OCI-LY3 (cell line): ENCODE measurements around the gene RDX.
A peak's percentile ranks its signal among the peaks of the same experiment; 100 is the strongest.

Experiments used
- H2AFZ ChIP-seq: fragments of 200-600, 300-600 bp; shearing (Covaris generic); 2 replicates; pipeline ENCODE4 v1.6.0; 2014; ENCODE audit warnings: antibody characterized with exemption, low read depth, low read length
- H3K27ac ChIP-seq: fragments of 200-600, 300-600 bp; sonication (generic); 2 replicates; pipeline ENCODE4 v1.5.1; 2014; ENCODE audit warnings: mild to moderate bottlenecking, low read length, moderate library complexity, mixed read lengths
- H3K27me3 ChIP-seq: fragments of 200-600, 300-600 bp; sonication (generic); 2 replicates; pipeline ENCODE4 v1.6.1; 2014; ENCODE audit warnings: low read depth, low read length, mixed read lengths
- H3K36me3 ChIP-seq: fragments of 200-600, 300-600 bp; sonication (generic); replicated peaks from 2 replicates; pipeline ENCODE3; 2014; ENCODE audit warnings: low read depth, low read length, mixed read lengths
- H3K4me1 ChIP-seq: fragments of 300-600, 200-600 bp; sonication (generic); 2 replicates; pipeline ENCODE4 v1.6.1; 2014; ENCODE audit warnings: low read length, mixed read lengths
- H3K4me2 ChIP-seq: fragments of 200-600, 300-600 bp; sonication (generic); 2 replicates; pipeline ENCODE4 v1.6.1; 2014; ENCODE audit warnings: low read length, mixed read lengths
- H3K4me3 ChIP-seq: fragments of 300-600, 200-600 bp; sonication (generic); 2 replicates; pipeline ENCODE4 v1.5.1; 2014; ENCODE audit warnings: antibody characterized with exemption, mild to moderate bottlenecking, low read length, moderate library complexity
- H3K79me2 ChIP-seq: fragments of 300-600, 200-600 bp; shearing (Covaris generic); 2 replicates; pipeline ENCODE4 v1.6.1; 2014; ENCODE audit warnings: mild to moderate bottlenecking, low read length, mixed read lengths
- H3K9ac ChIP-seq: fragments of 300-600, 200-600 bp; shearing (Covaris generic); 2 replicates; pipeline ENCODE4 v1.6.0; 2014; ENCODE audit warnings: mild to moderate bottlenecking, low read length, moderate library complexity
- H3K9me3 ChIP-seq: fragments of 200-600, 300-600 bp; shearing (Covaris generic); 2 replicates; pipeline ENCODE4 v1.6.1; 2014; ENCODE audit warnings: low read length, mixed read lengths; ENCODE audit not compliant: insufficient read depth
- H4K20me1 ChIP-seq: fragments of 200-600, 300-600 bp; sonication (generic); 2 replicates; pipeline ENCODE4 v1.6.1; 2016; ENCODE audit warnings: low read length, mixed read lengths; ENCODE audit not compliant: insufficient read depth
- EZH2phosphoT487 ChIP-seq: fragments of 200-600 bp; shearing (Covaris generic); IDR thresholded peaks from 2 replicates; pipeline ENCODE4 v1.6.1; 2018; ENCODE audit warnings: antibody characterized with exemption, mixed run types, low read depth
- TF ChIP-seq, protein P1 (sequence below): fragments of 200-600, 300-600 bp; sonication (generic); IDR thresholded peaks from 2 replicates; pipeline ENCODE4 v1.5.1; 2014; ENCODE audit warnings: antibody characterized with exemption, low read length, low read depth

RDX gene

DNA sequence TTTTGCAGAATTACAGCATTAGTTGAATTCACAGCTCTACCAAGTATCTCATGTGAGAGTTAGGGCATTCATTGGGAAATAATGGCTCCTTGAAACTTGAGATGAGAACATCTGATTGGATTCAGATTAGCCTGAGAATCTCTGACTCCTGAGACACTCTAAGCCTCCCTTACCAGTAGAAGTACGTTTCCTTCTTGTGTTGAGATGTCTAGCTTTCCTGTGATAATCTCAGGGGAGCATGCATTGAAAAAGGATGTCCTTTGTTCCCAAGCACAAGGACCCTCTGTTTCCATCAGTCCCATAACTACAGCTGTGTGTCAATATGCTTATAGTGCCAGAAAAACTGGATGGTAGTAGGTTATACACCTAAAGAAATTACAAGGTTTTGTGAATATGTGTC, 35.2 kb upstream of the RDX start:
- Histone ChIP-seq H4K20me1 (no peaks in the 10 kb centered on the region), H3K9me3 (no peaks in the 10 kb centered on the region), H3K79me2 (no peaks in the 10 kb centered on the region), H3K36me3 (peaks cover 11% of the 10 kb centered on the region), H2AFZ (no peak overlapping the region), H3K27ac (no peak overlapping the region), H3K4me3 (no peak overlapping the region), H3K4me2 (no peak overlapping the region), H3K4me1 (peaks cover 18% of the 10 kb centered on the region), H3K9ac (no peak overlapping the region), H3K27me3 (no peaks in the 10 kb centered on the region)
- TF ChIP-seq, protein P1, sequence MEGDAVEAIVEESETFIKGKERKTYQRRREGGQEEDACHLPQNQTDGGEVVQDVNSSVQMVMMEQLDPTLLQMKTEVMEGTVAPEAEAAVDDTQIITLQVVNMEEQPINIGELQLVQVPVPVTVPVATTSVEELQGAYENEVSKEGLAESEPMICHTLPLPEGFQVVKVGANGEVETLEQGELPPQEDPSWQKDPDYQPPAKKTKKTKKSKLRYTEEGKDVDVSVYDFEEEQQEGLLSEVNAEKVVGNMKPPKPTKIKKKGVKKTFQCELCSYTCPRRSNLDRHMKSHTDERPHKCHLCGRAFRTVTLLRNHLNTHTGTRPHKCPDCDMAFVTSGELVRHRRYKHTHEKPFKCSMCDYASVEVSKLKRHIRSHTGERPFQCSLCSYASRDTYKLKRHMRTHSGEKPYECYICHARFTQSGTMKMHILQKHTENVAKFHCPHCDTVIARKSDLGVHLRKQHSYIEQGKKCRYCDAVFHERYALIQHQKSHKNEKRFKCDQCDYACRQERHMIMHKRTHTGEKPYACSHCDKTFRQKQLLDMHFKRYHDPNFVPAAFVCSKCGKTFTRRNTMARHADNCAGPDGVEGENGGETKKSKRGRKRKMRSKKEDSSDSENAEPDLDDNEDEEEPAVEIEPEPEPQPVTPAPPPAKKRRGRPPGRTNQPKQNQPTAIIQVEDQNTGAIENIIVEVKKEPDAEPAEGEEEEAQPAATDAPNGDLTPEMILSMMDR: no peak
- no peak for TF ChIP-seq EZH2phosphoT487

DNA sequence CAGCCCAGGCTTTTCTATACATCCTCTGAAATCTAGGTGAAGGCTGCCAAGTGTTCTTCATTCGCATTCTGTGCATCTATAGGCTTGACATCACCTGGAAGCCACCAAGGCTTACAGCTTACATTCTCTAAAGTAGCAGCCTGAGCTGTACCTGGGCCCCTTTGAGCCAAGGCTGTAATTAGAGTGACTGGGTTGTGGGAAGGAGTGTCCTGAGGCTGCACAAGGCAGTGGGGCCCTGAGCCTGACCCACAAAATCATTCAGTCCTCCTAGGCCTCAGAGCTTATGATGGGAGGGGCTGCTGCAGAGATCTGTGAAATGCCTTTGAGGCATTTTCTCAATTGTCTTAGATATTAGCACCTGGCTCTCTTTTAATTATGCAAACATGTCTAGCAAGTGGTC, 33.0 kb upstream of the RDX start:
- H3K9me3 ChIP-seq: no peaks in the 10 kb centered on the region
- no peaks in the 10 kb centered on the region for H3K79me2 ChIP-seq
- peak overlapping the region; percentile 78 for H3K4me2 ChIP-seq
- no peak overlapping the region for H3K9ac ChIP-seq
- peaks cover 11% of the 10 kb centered on the region for H3K36me3 ChIP-seq
- no peak overlapping the region for H2AFZ ChIP-seq
- no peak for TF ChIP-seq EZH2phosphoT487
- TF ChIP-seq, protein P1: no peak
- H3K4me1 ChIP-seq: peaks cover 18% of the 10 kb centered on the region
- no peak overlapping the region for H3K27ac ChIP-seq
- H4K20me1 ChIP-seq: no peaks in the 10 kb centered on the region
- no peak overlapping the region for H3K4me3 ChIP-seq
- H3K27me3 ChIP-seq: no peaks in the 10 kb centered on the region

DNA sequence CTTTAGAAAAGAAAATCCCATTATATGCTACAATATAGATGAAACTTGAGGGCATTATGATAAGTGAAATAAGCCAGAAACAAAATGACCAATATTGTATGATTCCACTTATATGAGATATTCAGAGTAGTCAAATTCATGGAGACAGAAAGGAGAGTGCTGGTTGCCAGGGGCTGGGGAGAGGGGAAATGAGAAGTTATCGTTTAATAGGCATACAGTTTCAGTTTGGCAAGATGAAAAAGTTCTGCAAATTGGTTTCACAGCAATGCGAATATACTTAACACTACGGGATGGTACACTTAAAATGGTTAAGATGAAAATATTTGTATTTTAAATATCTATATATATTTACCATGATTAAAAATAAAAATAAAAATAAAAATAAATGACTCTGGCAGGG, 31.1 kb upstream of the RDX start:
- Histone ChIP-seq H2AFZ (no peak overlapping the region), H3K4me3 (peak overlapping the region; percentile 77), H3K4me2 (peak overlapping the region; percentile 67)

DNA sequence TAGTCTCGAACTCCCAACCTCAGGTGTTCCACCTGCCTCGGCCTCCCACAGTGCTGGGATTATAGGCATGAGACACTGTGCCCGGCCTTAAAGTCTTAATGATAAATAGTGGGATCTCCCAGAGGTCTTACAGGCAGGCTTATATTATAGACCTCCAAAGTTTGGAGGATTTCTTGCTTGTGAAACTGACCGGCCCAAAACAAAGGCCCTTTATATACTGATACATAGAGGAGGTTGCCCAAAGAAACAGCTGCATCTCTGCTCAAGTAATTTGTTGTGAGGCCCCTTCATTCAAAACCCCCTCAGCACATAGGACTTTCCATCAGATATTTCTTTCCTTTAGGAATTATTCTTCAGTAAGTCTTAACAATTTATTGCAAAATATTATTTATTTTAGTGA, 27.4 kb upstream of the RDX start:
- H3K27me3 ChIP-seq: no peaks in the 10 kb centered on the region
- no peaks in the 10 kb centered on the region for H3K36me3 ChIP-seq
- H3K9ac ChIP-seq: no peak overlapping the region
- H3K27ac ChIP-seq: no peak overlapping the region
- H3K79me2 ChIP-seq: no peaks in the 10 kb centered on the region
- no peak overlapping the region for H3K4me3 ChIP-seq
- no peaks in the 10 kb centered on the region for H4K20me1 ChIP-seq
- peaks cover 13% of the 10 kb centered on the region for H3K4me1 ChIP-seq
- H2AFZ ChIP-seq: no peak overlapping the region
- no peak overlapping the region for H3K4me2 ChIP-seq
- H3K9me3 ChIP-seq: no peaks in the 10 kb centered on the region
- TF ChIP-seq, protein P1: no peak
- no peak for TF ChIP-seq EZH2phosphoT487

More for the DNA sequence above, 31.1 kb upstream of the RDX start:
- no peaks in the 10 kb centered on the region for H3K27me3 ChIP-seq
- H3K27ac ChIP-seq: peak overlapping the region; percentile 14; the same call in 1 of the 2 replicates
- no peaks in the 10 kb centered on the region for H4K20me1 ChIP-seq
- H3K79me2 ChIP-seq: no peaks in the 10 kb centered on the region
- peaks cover 18% of the 10 kb centered on the region for H3K4me1 ChIP-seq
- TF ChIP-seq, protein P1: no peak
- TF ChIP-seq EZH2phosphoT487: no peak
- H3K9ac ChIP-seq: peak overlapping the region; percentile 16; the same call in 1 of the 2 replicates
- H3K9me3 ChIP-seq: no peaks in the 10 kb centered on the region
- peaks cover 11% of the 10 kb centered on the region for H3K36me3 ChIP-seq
